ENCODE data around the gene PTBP3. TPM values are rescaled to one million over a fixed set of nuclear protein-coding genes. Genes with fewer than 3 reads are reported as not detected.

PTBP3 gene
- total RNA-seq, 1 experiment from 2014 or later, result 100 TPM

- Mint-ChIP-seq H3K9me3 (no peaks in the 10 kb centered on the region; the same call in 1 of the 2 replicates), H3K27me3 (ENCODE audit: low read depth) (no peaks in the 10 kb centered on the region), H3K4me3 (no peak overlapping the region), H3K27ac (peak overlapping the region; percentile 14; the same call in 1 of the 2 replicates), H3K4me1 (peaks cover 57% of the 10 kb centered on the region), H3K36me3 (no peaks in the 10 kb centered on the region; the same call in 1 of the 2 replicates)
- POLR2A ChIA-PET, result no interaction called here
- CTCF ChIA-PET, result interaction anchor here (0.9 to 2.9 kb wide), 2 partner anchors 10 to 210 kb away, joined by 3 to 11 read pairs; partner anchors contain the start of gene PTBP3
- TF ChIP-seq ARID4B (CRISPR knock-in tag; IDR thresholded peaks at IDR 0.05; ENCODE audit: borderline replicate concordance), result no peak
- no peak for TF ChIP-seq ESRRA (CRISPR knock-in tag; IDR thresholded peaks at IDR 0.05; ENCODE audit: borderline replicate concordance)
- no peak for TF ChIP-seq ATF2 (CRISPR knock-in tag; IDR thresholded peaks at IDR 0.05; ENCODE audit: borderline replicate concordance, low read depth)
- ATAC-seq (no peak), DNase-seq (ENCODE audit: low spot score) (no peak)
Observed at GRCh38 chr9:112323378-112323854, 10.0 kb downstream of the PTBP3 start.

GRCh38 chr9:112322701-112323377 lies 10.6 kb downstream of the PTBP3 start:
- Mint-ChIP-seq H3K9me3 (no peaks in the 10 kb centered on the region; the same call in 1 of the 2 replicates), H3K36me3 (no peaks in the 10 kb centered on the region; the same call in 1 of the 2 replicates), H3K4me3 (no peak overlapping the region), H3K4me1 (peaks cover 53% of the 10 kb centered on the region), H3K27ac (peak overlapping the region; percentile 84), H3K27me3 (ENCODE audit: low read depth) (no peaks in the 10 kb centered on the region)
- TF ChIP-seq ELF4 (CRISPR knock-in tag; IDR thresholded peaks at IDR 0.05; ENCODE audit: low read depth) (no peak), FOXP1 (CRISPR knock-in tag; IDR thresholded peaks at IDR 0.05; ENCODE audit: borderline replicate concordance) (no peak), ZSCAN18 (CRISPR knock-in tag; IDR thresholded peaks at IDR 0.05) (no peak), NFATC4 (CRISPR knock-in tag; IDR thresholded peaks at IDR 0.05) (no peak), CREB1 (CRISPR knock-in tag; IDR thresholded peaks at IDR 0.05) (no peak), PRDM15 (CRISPR knock-in tag; IDR thresholded peaks at IDR 0.05) (no peak), E2F5 (CRISPR knock-in tag; IDR thresholded peaks at IDR 0.05) (no peak), ATF2 (CRISPR knock-in tag; IDR thresholded peaks at IDR 0.05; ENCODE audit: borderline replicate concordance, low read depth) (no peak), EMX1 (CRISPR knock-in tag; IDR thresholded peaks at IDR 0.05) (no peak), NFE2L1 (CRISPR knock-in tag; IDR thresholded peaks at IDR 0.05) (no peak), JUN (CRISPR knock-in tag; IDR thresholded peaks at IDR 0.05) (no peak), TCF7 (CRISPR knock-in tag; IDR thresholded peaks at IDR 0.05; ENCODE audit: low read depth) (no peak), STAT6 (CRISPR knock-in tag; conservative IDR thresholded peaks at IDR 0.05; ENCODE audit: low read depth) (no peak)
- CTCF ChIA-PET, result interaction anchor here (0.9 to 2.9 kb wide), 2 partner anchors 11 to 210 kb away, joined by 3 to 11 read pairs; partner anchors contain the start of gene PTBP3
- no peak for ATAC-seq
- POLR2A ChIA-PET, result no interaction called here
- DNase-seq (ENCODE audit: low spot score), result no peak
